Epithelial cell of prostate (primary cell): ENCODE data around the gene SIL1.

ENCODE experiments used
- DNase-seq: peaks from one replicate; pipeline ENCODE4 v3.0.0-alpha.2; 2011; ENCODE audit warnings: low read depth, low spot score
- H3K27ac ChIP-seq: fragments of 450-650 bp; 2 replicates; pipeline ENCODE4 v1.5.1; 2017; ENCODE audit warnings: mild to moderate bottlenecking

SIL1 gene

DNA sequence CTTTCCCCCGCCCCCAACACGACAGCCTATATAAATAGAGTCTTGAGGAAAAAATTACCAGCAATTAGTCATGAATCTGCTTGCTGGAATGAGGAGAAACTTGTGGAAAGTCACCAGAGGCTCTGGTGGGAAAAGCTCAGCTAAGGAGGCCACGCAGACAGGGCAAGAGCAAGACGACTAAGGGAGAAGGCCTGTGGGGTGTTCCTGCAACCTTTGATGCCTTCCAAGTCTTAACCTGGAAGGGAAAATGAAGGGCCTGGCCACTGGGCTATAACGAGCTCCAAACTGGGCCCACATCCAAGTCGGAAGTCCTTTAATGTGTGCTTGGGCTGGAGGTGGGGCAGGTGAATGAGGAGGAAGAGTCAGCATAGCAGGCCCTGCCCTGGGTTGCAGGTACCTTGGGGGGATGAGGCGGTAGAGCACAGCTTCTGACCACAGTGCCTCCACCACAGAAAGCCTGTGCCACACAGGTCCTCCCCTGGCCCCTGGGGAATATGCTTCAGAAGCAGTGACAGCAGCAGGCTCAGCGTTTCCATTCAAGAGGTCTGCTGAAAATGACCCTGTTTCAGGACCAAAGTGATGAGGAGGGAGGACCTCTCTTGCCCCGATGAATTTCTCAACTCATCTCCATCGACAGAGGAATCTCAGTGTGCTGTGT is 230.2 kb downstream of the SIL1 start:
- no peak for DNase-seq
- H3K27ac ChIP-seq = no peak overlapping the region

DNA sequence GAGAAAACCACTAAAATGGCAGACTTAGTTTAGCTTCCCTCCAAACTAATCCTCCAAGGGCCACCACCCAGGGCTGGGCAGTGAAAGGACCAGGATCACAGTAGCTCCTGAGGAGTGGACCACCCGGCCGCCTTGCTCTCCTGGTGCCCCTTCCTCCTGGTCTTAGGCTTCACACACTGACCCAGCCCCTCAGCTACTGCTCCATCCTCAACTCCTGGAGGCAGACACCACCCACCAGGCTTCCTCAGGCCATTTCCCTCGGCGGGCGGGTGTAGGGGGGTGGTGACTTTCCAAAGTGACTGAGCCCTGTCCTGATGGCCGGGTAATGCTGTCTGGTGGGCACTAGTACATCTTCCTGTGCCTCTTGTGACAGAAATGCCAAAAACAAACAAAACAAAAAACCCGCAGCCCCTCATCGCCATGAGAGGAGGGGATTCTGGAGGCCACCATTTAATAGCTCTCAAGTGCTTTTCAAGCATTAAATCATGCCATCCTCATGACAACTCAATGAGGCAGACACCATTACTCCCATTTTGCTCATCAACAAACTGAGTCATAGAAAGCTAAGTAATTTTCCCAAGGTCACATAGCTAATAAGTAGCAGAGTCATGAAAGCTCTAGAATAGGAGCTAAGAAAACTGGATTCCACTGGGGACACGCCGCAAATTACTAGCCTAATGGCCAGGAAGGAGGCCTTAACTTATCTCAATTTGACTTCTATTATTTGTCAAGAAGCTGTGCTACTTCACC is 231.8 kb downstream of the SIL1 start:
- DNase-seq = no peak
- no peak overlapping the region for H3K27ac ChIP-seq

DNA sequence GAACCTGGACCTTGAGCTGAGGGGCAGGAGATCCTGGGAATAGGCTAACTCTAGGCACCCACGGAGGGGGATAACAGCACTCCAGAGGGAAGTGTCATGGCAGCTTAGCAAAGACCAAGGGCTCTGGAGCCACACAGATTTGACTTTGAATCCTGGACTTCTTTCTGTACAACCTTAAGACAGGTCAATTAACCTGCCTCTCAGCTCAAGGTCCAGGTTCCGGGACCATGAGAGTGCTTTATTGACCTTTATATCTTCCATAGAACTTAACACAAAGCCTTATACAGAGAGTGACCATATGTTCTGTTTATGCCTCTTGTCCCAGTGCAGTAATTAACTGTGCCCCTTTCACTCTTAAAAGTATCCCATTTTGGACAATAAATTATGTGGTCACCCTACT is 232.5 kb downstream of the SIL1 start:
- H3K27ac ChIP-seq = no peak overlapping the region
- DNase-seq = no peak

DNA sequence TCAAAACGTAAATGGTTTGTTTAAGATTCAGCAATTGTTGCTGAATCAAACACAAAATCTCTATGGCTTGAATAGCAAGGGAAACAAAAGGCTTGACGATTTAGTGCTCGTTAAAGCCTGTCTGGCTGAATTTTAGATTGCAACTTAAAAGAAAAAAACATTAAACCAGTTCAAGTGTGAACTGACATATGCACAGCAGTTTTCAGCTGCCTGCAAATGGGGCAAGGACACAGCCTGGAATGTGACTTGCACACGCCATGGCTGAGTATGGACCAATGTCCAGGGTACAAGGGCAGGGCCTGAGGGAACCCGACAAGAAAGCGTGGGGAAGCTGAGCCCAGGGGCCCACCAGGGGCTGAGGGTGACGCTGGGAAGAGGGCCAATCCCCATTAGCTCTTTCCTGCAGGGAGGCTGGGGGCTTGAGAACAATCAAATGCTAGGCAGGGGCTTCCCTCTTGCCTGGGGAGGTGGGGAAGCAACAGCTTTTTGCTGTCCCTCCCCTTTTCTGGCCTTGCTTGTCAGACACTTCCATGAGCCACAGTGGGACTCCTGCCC is 233.4 kb downstream of the SIL1 start:
- H3K27ac ChIP-seq = no peak overlapping the region
- no peak for DNase-seq

DNA sequence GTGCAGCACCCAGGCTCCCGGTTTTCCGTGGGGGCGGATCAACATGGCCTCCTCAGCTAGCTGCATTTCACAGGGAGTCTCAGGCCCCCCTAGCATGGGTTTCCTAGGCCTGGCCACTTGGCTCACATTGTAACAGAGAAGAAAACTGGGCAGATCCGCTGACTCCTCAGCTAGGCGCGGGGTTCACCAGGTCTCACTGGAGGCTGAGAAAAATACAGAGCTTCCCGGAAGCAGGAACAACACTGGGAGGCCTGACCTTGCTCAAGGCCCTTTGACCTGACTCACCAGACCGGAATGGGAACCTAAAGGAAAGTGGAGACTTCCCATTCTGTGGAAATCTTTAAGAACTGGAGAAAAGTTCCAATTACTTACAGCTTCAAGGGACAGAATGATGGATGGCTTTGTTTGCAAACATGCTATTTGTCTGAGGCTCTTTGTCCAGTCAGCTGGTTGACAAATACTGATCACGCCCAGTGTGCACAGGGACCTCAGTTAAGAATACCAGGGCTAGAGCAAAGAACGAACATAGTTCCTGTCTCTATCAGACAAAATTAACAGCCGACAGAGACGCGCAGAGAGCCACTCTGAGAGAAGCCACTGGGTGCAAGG is 234.3 kb downstream of the SIL1 start:
- no peak overlapping the region for H3K27ac ChIP-seq
- no peak for DNase-seq

DNA sequence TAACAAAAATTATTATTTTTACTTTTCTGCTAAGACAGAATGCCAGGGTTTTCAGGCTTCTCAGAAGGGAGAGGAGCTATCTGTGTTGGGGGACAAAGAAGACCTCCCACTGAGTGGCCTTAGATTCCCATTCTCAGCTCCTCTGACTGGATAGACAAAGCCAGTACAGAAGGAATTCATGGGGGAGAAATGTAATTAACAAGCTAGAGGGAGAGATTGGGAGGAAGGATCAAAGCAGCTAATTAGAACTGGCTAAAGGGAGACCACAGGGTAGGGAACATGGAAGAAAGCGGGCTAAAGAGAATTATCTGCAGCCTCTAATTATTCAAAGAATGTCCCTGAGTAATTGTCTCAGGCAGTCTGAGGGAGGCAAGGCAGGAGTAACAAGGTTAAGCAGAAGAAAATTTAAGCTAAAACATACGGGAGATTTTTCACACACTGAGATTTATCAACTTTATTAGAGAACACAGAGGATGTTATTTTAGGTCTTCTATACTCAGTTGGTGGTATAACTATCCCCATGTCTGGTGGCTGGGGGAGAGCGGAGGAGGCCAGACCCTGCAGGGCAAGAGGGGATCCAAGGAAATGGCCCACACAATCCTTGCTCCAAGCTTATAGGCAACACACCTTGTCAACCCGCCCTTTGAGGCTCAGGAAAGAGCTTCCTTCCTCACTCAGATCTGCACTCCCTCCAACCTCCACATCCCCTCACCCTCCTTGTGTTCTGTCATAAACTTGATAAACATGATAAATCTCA is 235.4 kb downstream of the SIL1 start:
- DNase-seq = no peak
- no peak overlapping the region for H3K27ac ChIP-seq

DNA sequence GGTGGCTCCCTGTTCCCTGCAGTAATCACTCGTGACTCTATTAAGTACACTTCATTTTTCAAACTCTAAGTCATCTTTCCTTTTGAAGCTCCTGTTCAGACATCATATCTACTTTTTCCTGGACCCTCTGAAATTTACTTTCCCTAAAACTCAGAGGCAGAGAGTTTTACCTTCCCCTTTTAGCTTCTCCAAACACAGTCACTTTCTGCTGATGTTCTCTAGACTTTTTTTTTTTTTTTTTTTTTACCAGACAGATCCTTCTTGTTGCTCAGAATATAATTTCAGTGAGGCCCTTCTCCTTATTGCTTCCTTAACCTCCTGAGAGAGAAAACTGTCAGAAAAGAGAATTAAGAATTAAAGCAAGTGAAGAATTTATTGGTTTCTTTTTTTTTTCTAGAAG is 236.4 kb downstream of the SIL1 start:
- H3K27ac ChIP-seq = no peak overlapping the region
- no peak for DNase-seq

DNA sequence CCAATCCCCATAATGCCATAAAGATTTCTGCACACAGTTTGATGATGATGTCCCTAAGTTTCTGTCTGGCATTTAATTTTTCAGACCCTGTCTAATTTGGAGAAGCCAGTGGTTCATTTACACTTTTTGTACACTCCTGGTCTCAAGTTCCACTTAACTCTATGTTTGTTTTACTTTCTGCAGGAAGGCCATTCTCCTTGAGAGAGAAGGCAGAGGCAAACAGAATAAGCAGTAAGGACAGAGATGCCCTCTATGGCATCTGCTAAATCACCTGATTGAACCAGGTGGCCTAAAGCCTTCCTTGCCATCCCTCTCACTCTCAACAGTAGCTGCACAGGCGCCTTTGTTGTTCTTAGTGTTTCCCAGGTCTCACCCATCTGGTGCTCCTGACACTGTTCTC is 236.9 kb downstream of the SIL1 start:
- no peak overlapping the region for H3K27ac ChIP-seq
- DNase-seq = no peak

DNA sequence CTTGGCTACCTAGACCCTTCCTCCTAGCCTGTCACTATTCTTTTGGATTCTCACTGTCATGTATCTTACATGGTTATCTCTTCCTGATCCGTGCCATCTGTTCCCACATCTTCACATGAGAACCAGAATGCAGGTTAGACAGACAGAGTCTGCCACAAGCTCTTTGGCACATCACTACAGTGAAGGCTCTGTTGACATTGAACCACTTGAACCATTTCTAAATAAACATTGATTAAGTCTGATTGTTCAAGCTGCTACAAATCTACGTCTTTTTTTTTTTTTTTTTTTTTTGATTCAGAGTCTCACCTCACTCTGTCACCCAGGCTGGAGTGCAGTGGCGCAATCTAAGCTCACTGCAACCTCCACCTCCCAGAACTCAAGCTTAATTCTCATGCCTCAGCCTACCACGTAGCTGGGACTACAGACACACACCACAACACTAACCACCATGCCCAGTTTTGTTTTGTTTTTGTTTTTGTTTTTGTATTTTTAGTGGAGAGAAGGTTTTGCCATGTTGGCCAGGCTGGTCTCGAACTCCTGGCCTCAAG is 237.9 kb downstream of the SIL1 start:
- H3K27ac ChIP-seq = no peak overlapping the region
- DNase-seq = no peak

DNA sequence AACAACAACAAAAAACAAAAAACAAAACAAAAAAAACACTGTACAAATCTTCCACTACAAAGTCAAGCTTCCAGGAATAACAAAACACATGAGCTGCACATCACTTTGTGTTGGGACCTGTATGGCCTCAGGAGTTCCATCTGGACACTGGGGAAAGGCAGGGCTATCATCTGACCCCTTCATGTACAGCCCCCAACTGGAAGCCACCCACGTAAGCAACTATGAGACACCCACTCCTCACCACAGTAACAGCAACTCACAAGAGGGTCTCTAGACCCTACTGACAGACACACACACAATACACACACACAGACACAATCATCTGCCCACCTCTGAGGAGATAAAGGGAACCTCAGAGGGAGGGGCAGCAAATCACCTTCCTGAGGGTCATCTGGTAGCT is 241.4 kb downstream of the SIL1 start:
- H3K27ac ChIP-seq = no peak overlapping the region
- DNase-seq = no peak

DNA sequence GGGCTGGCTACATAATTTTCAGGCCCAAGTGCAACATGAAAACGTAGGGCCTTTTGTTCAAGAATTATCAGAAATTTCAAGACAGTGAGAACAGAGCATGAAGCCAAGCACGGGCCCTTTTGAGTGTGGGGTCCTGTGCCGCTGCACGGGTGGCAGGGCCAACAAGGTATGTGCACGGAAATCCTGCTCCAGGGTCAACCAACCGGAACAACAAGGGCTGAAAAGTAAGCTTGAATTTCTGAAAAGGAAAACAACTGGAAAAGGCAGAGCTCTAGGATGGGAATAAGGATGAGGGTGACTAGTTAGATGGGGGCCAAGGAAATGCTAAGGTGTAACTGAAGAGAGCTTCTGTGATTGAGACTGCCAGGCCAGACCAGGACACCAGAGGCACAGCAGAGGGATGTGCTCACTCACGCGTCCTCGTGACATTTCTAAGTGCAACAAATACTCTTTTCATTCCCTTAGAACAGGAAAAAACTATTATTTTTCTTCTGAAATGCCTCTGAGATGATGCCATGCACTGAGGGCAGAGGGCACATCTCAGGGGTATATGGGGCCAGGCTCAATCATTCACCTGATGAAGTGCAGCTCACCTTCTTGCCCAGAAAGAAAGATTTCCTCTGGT is 242.4 kb downstream of the SIL1 start:
- no peak overlapping the region for H3K27ac ChIP-seq
- DNase-seq = no peak

DNA sequence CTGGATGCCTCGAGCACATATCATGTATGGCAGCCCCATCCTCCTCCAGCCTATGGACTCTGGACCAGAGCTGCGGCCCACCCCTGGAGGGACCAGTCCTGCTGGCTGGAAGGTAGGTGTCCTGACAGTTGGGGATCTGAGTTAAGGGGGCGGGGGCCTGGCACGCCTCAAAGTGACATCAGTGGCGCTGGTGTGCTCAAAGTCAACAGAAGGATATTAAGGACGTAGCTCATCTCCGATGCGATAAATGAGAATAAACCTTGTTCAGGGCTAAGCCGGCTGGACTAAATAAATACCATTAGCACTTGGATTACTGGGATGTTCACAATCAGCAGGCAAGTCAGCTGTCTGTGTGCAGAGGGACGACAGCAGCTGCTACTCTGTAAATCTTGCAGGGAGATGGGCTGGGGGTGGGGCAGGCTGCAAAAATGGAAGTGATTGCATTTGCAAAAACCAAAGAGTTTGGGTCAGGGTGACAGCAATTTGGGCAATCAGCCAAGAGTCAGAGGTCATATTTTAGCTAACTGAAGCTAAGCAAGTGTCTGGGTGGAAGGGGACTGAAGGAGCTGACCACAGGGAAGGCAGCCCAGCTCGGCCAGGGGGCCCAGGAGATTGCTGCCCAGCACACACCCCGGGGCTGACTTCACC is 243.0 kb downstream of the SIL1 start:
- no peak overlapping the region for H3K27ac ChIP-seq
- DNase-seq = no peak

DNA sequence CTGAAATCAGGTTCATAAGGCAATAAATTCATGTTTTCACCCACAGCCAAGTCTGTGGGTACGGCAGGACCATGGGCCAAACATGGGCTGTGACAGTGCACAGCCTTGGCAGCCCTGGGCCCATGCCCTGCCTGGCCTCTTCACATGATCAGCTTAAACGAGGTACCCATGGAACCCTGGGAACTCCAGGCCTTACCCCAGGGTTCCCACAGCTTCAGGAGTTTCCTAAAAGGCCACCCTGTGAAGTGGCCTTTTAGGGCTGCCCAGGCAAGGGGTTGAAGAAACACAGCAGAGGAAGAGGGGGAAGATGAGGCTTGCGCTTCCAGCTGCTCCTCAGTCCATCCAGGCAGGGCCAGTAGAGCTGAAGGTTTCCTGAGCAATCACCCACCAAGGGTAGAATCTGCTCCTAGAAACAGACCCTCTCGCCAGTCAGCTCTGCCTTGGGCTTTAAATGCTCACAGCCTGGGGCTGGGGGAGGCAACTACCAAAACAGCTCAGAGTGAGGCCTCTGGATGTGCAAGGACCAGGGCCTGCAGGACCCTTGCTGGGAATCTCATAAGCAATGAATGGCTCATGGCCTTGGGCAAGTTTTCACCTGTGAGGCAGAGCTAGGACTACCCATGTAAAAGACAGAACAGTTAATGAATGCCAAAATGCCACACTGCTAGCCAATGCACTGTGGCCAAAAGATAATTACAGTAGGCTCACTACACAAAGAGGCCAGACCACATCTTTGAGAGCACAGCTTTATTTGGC is 243.7 kb downstream of the SIL1 start:
- H3K27ac ChIP-seq = no peak overlapping the region
- no peak for DNase-seq

DNA sequence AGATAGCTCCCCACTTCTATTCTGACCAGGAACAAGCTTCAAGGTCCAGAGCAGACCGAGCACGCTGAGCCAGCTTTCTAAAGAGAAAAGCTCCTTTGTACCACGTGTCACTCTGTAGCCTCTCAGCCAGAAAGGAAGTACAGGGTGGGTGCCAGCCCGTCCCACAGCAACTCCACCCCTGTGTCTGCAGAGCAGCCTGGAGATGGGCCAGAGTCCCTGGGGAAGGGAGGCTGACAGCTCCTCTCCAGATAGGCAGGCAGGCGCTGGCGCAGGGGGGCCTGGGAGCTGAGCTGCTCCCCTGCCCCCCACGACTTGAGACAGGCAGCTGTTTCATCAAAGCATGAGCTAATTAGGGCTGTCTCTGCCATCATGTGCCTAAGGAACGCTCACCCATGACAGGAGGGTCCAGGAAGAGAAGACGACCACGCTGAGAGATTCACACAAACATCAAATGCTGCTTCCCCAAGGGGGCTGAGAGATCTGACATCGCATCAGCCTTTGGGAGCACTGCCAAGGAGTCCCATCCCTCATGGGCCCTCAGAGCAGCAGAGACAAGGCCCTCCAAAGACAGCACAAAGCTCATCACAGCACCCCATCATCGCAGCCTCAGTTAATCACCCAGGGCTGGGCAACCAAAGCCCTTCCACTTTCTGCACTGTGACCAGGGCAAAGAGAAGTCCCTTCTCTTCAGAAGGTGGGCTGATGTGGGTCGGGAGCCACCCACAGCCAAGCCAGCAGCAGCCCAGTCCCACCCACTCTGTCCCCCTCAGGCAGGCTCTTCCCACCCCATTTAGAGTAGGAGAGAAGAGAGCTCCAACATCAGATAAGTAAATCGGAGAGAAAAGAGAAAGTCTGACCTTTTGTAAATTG is 244.5 kb downstream of the SIL1 start:
- no peak for DNase-seq
- no peak overlapping the region for H3K27ac ChIP-seq

DNA sequence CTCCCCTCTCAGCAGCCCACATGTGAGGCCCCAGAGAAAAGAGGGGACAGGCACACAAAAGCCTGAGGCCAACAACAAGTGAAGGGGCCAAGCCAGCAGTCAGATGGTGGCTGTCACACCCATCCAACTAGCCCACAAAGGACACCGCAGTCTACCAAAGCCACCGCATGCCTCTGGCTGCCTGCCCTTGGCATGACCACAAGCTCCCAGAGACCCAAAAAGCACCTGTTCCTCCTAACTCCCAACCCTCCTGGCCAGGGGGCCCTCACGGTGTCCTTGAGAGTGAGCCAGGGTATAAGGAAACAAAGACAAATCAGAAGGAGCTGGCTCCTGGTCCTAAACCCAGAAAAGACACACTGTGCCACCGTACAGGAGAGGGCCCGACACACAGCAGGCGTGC is 245.2 kb downstream of the SIL1 start:
- no peak for DNase-seq
- no peak overlapping the region for H3K27ac ChIP-seq

DNA sequence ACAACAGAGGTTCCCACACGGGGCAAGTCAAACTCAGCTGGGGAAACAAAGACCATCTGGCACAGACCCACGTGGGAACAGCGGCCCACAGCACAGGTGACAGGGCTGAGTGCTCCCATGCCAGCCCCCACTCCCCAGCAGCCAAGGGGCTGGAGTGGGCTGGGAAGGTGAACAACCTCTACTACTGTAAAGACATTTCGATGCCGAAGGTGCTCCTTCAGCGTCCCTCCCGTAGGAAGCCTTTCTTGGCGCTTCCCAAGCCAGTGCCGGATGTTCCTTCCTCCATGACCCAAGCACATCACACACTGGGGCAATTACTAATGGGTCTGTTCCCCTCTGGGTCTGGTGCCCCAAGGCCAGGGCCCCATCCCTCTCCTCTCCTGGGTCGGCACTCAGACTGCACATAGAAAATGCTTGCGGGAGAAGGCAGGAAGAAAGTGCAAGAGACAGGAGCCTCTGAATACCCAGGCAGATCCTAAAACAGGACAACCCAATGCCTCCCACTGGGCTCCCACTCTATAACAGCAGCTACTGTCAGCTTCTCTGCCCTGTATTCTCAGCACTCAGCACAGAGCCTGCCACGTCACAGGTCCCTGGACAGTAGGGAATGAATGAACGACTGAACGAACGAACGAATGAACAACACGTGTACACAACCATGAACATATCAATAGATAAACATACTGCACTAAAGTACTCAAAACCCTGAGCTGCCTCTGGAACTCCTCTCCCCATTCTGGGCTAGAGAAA is 246.0 kb downstream of the SIL1 start:
- no peak overlapping the region for H3K27ac ChIP-seq

More for the DNA sequence above, 246.0 kb downstream of the SIL1 start:
- no peak for DNase-seq
